D721Med (cell line): Measurements from ENCODE around the gene CFAP410.

ENCODE experiments used
- DNase-seq: peaks from one replicate; pipeline ENCODE4 v3.0.0; 2011; ENCODE audit warnings: low spot score; ENCODE audit not compliant: insufficient read length
- FAIRE-seq: peaks from 2 replicates; lab custom pipeline; 2011; peaks lifted over from hg19 to GRCh38; lab: Jason Lieb, UNC
- TF ChIP-seq, protein P1 (sequence below): IDR thresholded peaks from 2 replicates; pipeline ENCODE4 v1.5.1; 2012; ENCODE audit warnings: mild to moderate bottlenecking, control low read depth; ENCODE audit not compliant: insufficient read depth; ENCODE audit errors: missing control alignments

The CFAP410 gene

DNA sequence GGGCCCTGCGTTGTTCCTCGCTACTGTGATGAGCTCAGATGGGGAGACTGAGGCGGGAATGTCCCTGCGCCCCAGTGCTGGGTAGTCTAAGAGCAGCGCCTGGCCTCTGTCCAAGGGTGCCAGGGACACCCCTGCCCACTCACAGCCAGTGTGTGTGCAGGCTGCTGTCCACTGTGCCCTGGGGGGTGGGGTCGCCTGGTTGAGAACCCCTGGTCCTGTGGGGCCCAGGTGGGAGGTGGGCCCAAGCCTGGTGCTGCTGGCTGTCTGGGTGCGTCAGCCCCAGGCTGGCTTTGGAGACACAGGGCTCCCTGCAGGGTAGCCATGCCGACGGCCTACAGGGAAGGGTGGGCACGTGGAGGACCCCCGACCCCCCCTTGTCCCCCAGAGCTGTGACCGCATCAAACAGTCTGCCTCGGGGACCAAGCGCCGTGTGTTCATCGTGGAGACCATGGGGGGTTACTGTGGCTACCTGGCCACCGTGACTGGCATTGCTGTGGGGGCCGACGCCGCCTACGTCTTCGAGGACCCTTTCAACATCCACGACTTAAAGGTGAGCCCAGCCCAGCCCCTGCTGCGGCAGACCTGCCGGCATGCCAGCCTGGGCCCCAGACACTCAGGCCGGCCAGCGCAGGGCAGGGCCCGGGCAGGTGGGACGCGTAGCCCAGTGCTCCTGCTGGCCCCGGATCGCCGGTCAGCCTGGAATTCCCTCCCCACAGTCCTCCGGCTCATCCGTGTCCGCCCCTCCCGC is 14.9 kb downstream of the CFAP410 start:
- FAIRE-seq (no peak), DNase-seq (no peak)

DNA sequence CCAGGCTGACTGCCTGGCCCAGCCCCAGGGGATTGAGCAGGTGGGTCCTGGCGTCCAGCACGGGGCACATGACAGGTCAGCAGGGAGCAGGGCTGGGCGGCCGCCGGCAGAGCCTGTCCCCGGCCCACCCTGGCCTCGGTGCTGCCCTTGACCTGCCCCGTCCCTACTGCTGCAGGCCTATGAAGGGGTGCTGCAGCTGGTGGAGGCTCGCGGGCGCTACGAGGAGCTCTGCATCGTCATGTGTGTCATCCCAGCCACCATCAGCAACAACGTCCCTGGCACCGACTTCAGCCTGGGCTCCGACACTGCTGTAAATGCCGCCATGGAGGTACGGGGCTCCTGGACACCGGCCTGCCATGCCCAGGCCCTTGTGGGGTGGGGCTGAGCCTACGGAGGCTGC is 15.6 kb downstream of the CFAP410 start:
- FAIRE-seq (no peak), DNase-seq (no peak)
- TF ChIP-seq, protein P1, sequence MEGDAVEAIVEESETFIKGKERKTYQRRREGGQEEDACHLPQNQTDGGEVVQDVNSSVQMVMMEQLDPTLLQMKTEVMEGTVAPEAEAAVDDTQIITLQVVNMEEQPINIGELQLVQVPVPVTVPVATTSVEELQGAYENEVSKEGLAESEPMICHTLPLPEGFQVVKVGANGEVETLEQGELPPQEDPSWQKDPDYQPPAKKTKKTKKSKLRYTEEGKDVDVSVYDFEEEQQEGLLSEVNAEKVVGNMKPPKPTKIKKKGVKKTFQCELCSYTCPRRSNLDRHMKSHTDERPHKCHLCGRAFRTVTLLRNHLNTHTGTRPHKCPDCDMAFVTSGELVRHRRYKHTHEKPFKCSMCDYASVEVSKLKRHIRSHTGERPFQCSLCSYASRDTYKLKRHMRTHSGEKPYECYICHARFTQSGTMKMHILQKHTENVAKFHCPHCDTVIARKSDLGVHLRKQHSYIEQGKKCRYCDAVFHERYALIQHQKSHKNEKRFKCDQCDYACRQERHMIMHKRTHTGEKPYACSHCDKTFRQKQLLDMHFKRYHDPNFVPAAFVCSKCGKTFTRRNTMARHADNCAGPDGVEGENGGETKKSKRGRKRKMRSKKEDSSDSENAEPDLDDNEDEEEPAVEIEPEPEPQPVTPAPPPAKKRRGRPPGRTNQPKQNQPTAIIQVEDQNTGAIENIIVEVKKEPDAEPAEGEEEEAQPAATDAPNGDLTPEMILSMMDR: no peak

More for the DNA sequence above, 14.9 kb downstream of the CFAP410 start:
- TF ChIP-seq, protein P1: no peak

DNA sequence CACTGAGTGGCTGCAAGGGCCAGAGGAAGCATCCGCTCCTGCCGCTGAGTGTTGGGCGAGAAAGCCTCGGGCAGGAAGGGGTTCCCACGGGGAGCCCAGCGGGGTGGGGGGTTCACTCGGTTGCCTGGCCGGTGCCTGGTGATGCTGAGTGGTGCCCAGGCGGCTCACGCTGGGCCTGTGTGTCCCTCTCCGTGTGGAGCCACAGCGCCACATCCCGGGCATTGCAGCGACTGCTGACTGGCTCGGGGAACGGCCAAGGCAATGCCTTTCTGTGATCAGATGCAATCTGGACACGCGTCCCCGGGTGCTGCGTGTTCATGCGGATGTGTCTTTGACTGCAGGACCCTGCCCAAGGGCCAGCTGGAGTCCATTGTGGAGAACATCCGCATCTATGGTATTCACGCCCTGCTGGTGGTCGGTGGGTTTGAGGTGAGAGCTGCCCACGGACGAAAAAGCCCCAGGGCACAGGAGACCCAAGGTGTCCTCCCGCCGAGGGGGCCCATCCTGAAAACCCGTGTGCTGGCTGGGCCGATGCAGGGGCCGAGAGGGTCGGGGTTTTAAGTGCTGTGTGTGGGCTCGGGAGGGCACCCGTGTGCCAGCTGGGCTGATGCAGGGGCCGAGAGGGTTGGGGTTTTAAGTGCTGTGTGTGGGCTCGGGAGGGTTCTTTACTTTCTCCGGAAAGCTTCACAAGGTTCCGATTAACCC is 16.4 kb downstream of the CFAP410 start:
- DNase-seq (no peak), FAIRE-seq (no peak)
- TF ChIP-seq, protein P1: no peak

DNA sequence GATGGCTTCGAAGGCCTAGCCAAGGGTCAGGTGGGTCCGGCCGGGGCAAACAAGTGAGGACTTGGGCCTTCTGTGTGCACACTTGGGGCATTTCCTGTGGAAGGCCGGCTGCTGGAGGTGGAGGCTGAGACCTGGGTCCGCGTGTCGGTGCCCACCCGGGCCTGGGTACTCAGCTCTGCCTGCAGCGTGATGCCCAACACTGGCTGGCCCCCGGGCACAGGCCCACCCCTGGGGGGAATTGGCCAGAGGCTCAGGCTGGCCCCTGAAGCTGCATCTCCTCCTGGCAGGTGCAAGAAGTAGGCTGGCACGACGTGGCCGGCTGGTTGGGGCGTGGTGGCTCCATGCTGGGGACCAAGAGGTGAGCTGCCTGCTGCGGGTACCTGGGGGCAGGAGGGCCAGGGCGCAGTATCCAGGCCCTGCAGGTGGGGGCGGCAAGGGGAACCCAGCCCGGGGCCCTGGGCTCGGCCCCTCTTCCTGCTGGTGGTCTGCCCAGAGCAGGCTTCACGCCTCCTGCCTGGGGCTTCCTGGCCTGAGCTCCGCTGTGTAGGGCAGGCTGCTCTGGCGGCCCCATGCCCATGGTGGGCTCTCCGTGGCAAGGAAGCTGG is 17.2 kb downstream of the CFAP410 start:
- no peak for FAIRE-seq
- DNase-seq: no peak

DNA sequence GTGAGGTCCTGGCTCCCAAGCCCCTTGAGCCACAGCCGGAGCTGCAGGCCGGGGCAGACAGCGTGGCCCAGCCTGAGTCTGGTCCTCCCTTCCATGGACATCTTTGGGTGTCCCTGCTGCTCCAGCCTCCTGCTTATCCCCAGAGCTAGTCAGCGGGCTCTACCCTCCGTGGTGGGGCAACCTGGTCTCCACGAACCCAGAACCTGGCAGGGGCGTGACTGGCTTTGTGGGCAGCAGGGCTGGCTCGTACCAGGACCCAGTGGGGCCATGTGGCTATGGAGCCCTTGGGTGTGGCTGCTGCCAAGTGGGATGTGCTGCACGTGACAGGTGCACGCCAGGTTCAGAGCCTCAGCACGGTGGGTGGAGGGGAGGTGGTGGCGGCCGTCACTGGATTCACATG is 18.3 kb downstream of the CFAP410 start:
- no peak for FAIRE-seq

More for the DNA sequence above, 17.2 kb downstream of the CFAP410 start:
- TF ChIP-seq, protein P1: no peak

DNA sequence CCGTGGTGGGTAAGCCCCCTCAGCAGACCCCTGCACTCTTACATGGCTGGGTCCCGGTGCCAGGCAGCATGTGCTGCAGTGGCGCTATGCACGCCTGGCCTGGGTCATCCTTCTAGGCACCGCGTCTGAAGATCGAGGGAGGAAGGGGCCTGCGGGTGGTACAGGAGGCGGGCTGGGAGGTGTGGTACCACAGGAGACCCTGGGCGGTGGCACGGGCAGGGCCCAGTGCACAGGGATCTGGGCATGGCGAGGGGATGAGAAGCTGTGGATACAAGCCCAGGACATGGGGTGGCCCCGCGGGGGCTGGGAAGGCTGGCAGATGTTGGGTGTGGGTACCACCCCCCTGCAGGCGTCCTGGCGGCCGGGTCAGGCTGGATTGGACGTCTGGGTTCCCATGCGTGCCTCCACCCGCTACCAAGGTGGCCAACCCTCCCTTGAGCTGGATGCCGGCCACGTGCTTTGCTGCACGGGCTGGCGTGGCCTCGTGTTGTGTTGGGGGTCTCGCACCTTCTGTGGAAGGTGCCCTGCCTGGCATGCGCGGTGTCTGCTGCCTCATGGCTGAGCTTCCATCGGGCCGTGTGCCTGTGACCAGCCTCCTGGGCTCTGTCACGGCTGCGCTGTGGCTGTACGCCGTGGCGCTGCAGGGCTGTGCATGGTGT is 19.7 kb downstream of the CFAP410 start:
- no peak for FAIRE-seq
- TF ChIP-seq, protein P1: no peak
- no peak for DNase-seq

More for the DNA sequence above, 18.3 kb downstream of the CFAP410 start:
- DNase-seq: no peak
- TF ChIP-seq, protein P1: no peak
